Measurements from ENCODE around the gene CFAP65. TPM values are rescaled to one million over a fixed set of nuclear protein-coding genes. Genes with fewer than 3 reads are reported as not detected.

Gene CFAP65
- total and polyA plus RNA-seq, 2 of the 4 experiments (the other 2 are of a cell fraction): not detected

- no peak for TF ChIP-seq ELK1 (IDR thresholded peaks at IDR 0.05; ENCODE audit: borderline replicate concordance, low read depth, low read length)
Observed at GRCh38 chr2:218979846-218980734, 61.2 kb downstream of the CFAP65 start (continued).

DNA sequence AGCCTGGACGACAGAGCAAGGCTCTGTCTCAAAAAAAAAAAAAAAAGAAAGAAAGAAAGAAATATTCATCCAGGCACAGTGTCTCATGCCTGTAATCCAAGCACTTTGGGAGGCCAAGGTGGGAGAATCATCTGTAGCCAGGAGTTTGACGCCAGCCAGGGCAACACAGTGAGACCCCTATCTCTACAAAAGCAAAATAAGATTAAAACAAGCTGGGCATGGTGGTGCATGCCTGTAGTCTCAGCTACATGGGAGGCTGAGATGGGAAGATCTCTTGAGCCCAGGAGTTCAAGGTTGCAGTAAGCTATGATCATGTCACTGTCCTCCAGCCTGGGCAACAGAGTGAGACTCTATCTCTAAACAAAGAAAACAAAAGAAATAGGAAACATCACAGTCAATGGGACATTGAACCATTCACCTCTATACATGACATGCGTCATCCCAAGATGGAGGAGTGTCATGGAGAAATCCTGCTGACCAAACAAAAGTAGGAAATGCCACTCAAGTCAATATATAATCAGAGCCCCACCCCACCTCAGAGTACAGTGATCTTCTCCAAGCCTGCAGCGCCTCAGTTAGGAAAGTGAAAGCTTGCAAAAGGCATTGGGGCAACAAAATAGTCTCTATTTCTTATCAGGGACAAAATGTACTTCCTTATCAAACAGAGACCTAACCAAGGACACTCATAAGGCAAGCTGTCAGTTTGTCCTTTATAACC, 66.1 kb downstream of the CFAP65 start:
- Histone ChIP-seq H3K36me3 (ENCODE audit: control insufficient read depth, insufficient read depth, low read length) (no peaks in the 10 kb centered on the region), H3K9me3 (ENCODE audit: control insufficient read depth, insufficient read depth, low read length) (no peaks in the 10 kb centered on the region), H3K27me3 (ENCODE audit: control insufficient read depth, insufficient read depth, low read length) (peaks cover 54% of the 10 kb centered on the region), H2BK15ac (ENCODE audit: low read depth, low read length) (no peak overlapping the region), H3K27ac (ENCODE audit: insufficient read depth, low read length) (no peak overlapping the region), H4K91ac (ENCODE audit: insufficient read depth, low read depth, low read length) (no peak overlapping the region), H3K9ac (ENCODE audit: low read depth, low read length) (no peak overlapping the region), H3K4me2 (ENCODE audit: low read depth, low read length) (no peak overlapping the region), H3K23ac (ENCODE audit: low read depth, low read length) (no peak overlapping the region), H2BK20ac (ENCODE audit: low read depth, low read length) (no peak overlapping the region), H3K4ac (ENCODE audit: low read depth, low read length) (no peak overlapping the region), H2AFZ (replicated peaks; ENCODE audit: low read length, poor library complexity) (no peak overlapping the region), H2AK5ac (ENCODE audit: low read depth, low read length) (no peak overlapping the region), H3K4me3 (ENCODE audit: insufficient read depth, low read depth, low read length) (no peak overlapping the region), H2AK9ac (replicated peaks; ENCODE audit: low read depth, low read length, poor library complexity) (no peak overlapping the region), H4K20me1 (ENCODE audit: insufficient read depth, low read length) (no peaks in the 10 kb centered on the region), H4K8ac (ENCODE audit: low read depth in 2 of 2, low read length in 2 of 2) (no peak overlapping the region), H3K79me1 (ENCODE audit: low read depth in 1 of 2, low read length in 2 of 2) (no peaks in the 10 kb centered on the region), H2BK5ac (ENCODE audit: low read depth, low read length, poor library complexity, severe bottlenecking) (no peak overlapping the region), H3K18ac (ENCODE audit: low read depth, low read length) (no peak overlapping the region), H3K14ac (replicated peaks; ENCODE audit: low read depth, low read length) (no peak overlapping the region), H3K4me1 (ENCODE audit: control insufficient read depth, insufficient read depth, low read length) (no peaks in the 10 kb centered on the region), H3K9me1 (ENCODE audit: insufficient read depth, low read length) (no peaks in the 10 kb centered on the region), H4K5ac (ENCODE audit: low read depth, low read length) (no peak overlapping the region), H3K56ac (ENCODE audit: extremely low read depth, insufficient read depth, low read length) (no peak overlapping the region), H2BK120ac (ENCODE audit: low read depth, low read length) (no peak overlapping the region)
- intact Hi-C loops (cut with micrococcal nuclease): no loop called here
- dilution Hi-C loops (cut with HindIII; ENCODE audit: low sequenced_read_pairs, unreplicated experiment): no loop called here
- ATAC-seq (ENCODE audit: low read depth) (no peak), DNase-seq (no peak)
- CTCF ChIA-PET: interaction anchor here (1.2 kb wide), 1 partner anchor 98 kb away, joined by 3 read pairs; no protein-coding TSS in a partner anchor
- no CpG with 5 or more reads among the region's 4 CpGs for WGBS, 2 experiments (ENCODE audit: extremely low coverage in 2 of 2, insufficient read length in 1 of 2)
- in situ Hi-C loops (cut with MboI; ENCODE audit: low sequenced_read_pairs): no loop called here
- POLR2A ChIA-PET (ENCODE audit: unreplicated experiment): no interaction called here
- BruUV-seq (replicated peaks): no TSS peak
- TF ChIP-seq FOS (IDR thresholded peaks at IDR 0.05; ENCODE audit: low read depth, low read length) (no peak), RCOR1 (IDR thresholded peaks at IDR 0.05; ENCODE audit: insufficient replicate concordance, low read length) (no peak), CEBPB (IDR thresholded peaks at IDR 0.05; ENCODE audit: low read depth, low read length) (no peak), BHLHE40 (IDR thresholded peaks at IDR 0.05; ENCODE audit: low read depth, low read length) (no peak), MAZ (IDR thresholded peaks at IDR 0.05; ENCODE audit: borderline replicate concordance, low read depth, low read length) (no peak), MXI1 (IDR thresholded peaks at IDR 0.05; ENCODE audit: borderline replicate concordance, low read depth, low read length) (no peak), RFX5 (IDR thresholded peaks at IDR 0.05; ENCODE audit: low read depth, low read length) (no peak), ELK1 (IDR thresholded peaks at IDR 0.05; ENCODE audit: borderline replicate concordance, low read depth, low read length) (no peak), MAFK (IDR thresholded peaks at IDR 0.05; ENCODE audit: low read depth, low read length) (no peak), SMC3 (IDR thresholded peaks at IDR 0.05; ENCODE audit: low read depth, low read length) (no peak)
- TF ChIP-seq, protein P1, sequence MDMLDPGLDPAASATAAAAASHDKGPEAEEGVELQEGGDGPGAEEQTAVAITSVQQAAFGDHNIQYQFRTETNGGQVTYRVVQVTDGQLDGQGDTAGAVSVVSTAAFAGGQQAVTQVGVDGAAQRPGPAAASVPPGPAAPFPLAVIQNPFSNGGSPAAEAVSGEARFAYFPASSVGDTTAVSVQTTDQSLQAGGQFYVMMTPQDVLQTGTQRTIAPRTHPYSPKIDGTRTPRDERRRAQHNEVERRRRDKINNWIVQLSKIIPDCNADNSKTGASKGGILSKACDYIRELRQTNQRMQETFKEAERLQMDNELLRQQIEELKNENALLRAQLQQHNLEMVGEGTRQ (IDR thresholded peaks at IDR 0.05; ENCODE audit: low read depth, low read length): no peak

All from IMR-90 (cell line).